GM19438 (cell line): Measurements from ENCODE around the gene MAP2K5.

Experiments used
- ATAC-seq: cut with Tn5 transposase; IDR thresholded peaks from one replicate; pipeline ENCODE4 v1.9.1; 2021; ENCODE audit warnings: low read depth; ENCODE audit not compliant: unreplicated experiment

MAP2K5 gene

DNA sequence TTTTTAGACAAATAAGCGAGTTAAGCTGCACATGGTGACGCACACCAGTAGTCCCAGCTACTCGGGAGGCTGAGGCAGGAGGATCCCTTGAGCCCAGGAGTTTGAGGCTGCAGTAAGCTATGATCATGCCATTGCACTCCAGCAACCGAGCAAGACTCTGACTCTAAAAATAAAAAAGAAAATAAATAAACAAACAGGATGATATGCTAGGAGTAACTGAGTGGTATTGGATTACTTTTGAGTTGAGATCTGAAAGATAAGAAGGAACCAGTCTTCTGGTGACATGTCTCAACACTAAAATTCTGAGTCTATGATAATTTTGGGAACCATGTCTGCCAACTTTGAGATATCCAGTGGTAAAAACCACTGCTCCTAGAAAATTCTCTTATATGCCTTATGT is 173.7 kb downstream of the MAP2K5 start:
- ATAC-seq, result no peak

DNA sequence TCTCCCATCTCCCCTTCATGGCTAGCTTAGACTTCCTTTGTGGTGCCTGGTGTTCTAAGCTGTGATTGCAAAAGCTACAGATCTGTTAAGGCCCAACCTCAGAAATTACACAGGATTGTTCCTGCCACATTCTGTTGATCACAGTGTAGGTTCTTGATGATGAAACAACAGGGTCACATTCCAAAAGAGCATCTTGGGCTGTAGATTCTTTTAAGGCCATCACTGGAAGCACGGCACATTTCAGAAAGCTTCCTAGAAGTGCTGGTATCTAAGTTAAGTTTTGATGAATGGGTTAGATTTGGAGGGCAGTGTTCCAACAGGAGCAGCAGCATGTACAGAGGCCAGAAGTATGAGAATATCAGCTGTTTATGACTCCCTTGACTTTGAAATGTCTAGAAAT is 175.3 kb downstream of the MAP2K5 start:
- no peak for ATAC-seq

DNA sequence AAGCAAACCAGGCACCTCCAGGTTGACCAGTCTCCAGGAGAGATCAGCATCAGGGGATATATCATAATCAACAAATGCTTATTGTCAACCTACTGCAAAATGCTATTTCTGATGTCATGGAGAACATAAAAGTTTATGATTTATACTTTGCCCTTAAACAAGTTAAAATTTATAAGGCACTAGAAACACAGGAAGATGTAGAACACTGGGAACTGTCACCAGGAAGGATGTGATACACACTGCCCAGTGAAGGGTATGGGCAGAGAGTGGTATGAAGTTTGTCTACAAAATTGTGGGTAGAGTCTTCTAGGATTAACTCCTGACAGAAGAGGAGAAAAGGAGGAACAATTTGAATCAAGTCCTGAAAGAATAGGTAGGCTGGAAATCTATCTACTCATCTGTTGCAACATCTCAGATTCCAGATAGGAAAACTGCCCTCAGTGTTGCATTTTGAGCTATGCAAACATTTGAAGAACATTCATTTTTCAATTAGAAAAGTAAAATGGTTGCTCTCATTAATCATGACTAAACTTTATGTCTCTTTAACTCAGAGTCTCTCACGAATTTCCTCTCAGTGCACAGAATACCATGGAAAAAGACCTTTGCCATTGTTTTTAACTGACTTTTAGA is 176.9 kb downstream of the MAP2K5 start:
- ATAC-seq, result no peak

DNA sequence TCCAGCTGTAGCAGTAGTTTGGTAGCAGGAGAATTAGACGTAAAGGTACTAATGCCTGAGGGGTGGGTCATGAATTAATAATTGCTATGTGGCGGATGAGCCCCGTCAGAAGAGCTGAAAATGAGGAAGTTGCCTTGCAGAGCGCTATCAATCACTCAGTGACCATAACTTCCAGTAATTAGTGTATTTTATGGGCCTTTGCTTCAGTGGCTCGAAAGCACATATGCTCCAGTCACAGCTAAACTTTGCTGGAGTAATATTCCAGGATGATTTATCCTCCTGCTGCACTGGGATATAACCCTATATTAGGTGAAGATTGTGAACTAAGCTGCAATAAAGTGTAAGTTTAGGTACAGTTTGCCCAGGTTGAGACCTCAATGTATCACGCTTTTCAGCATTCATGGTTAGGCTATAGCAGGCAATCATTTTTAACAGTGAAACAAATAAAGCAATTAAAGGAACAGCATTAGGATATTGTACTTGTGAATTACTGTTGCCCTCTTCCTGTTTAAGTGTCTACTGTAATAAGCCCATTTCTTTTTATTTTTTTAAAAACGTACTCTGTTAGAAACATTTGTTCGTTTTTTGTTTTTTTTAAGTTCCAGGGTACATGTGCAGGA is 178.2 kb downstream of the MAP2K5 start:
- no peak for ATAC-seq

DNA sequence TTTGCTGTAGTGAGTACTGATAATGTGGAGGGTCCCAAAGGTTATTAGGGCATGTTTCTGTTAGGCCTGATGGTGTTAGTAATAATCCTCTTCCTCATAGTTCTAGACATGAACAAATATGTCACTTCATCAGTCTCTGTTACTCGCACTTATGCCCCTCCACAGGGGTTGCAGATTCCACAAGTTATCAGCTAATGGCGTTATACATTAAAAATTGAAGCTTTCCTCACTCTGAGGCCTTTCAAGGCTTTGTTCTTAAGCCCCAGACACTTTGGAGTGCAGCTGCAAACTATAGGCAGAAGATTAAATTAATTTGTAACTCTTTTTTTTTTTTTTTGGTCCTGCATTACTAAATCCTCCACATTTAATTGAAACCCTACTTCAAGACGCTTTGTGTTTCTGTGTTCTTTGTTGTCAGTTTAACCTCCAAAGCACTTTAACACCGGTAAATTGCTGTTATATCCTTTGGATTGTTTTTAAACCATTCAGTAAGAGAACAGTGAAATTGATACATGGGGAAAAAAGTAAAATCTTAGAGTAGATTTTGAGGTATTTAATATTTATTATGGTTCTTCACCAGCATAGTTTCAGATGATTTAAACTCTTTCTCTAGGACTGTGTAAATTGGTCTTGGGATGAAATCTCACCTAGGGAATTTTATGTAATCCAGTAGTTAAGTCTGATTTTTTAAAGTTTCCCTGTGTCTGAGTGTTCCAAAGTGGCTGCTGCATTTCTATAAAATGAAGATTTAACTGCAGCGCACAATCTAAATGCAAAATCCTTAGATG is 179.7 kb downstream of the MAP2K5 start:
- ATAC-seq, result no peak

DNA sequence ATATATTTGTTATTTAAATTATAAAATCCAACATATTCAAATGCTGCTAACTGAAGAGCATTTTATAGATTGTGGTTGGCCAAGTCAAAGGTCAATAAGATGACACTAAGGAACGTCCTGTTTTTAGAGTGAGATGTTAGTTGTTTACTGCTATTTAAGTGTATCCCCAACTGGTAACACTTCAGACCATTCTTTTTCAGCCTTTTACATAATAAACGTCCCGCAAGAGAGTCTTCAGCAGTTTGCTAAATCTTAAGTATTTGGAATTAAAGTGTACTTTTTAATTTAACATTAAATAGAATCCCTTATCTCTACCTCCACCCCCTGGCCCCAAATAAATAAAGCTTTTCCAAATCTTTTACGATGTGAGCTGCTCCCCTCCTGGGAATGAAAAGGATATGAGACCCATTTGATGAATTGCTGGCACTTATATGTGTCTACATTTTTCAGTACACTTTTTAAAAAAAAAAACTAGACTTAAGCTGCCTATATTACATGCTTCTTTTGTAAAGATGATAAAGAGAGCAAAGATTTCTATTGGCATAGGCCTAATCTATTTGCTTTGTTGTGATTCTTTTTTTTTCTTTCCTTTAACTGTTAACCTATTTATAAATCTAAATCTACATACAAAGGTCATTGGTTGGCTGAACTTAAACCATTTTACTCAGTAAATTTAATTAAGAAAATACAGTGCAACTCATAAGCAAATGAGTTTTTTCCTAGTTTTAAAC is 181.0 kb downstream of the MAP2K5 start:
- no peak for ATAC-seq

DNA sequence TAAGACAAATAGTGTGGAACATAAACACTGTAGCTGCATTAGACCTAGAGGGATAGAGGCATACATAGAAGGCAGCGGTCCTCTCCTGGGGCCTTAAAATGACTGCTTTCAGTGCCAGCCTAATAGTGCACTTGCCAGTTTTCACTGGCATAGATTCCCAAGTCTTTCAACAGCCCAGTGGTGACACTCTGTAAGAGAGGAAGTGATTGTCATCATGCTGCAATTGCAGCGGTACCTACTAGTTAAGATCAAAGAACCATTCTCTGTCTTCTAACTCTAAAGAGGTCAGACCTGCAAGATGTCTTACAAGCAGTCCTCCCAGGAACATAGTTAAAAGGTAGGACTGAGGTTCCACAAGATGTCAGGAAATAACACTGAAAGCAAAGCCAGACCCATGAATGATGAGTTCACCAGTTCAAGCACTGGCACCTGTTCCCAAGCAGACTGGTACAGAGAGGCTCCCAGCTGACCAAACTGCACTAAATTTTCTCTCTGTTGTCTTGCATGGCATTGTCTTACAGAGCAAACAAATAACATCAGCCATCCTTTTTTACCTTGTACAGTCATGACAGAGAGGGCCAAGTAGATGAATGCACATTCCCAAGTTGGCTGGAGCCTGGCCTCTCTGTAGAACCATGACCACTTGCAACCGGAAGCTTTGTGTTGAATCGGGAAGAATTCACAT is 182.3 kb downstream of the MAP2K5 start:
- no peak for ATAC-seq

DNA sequence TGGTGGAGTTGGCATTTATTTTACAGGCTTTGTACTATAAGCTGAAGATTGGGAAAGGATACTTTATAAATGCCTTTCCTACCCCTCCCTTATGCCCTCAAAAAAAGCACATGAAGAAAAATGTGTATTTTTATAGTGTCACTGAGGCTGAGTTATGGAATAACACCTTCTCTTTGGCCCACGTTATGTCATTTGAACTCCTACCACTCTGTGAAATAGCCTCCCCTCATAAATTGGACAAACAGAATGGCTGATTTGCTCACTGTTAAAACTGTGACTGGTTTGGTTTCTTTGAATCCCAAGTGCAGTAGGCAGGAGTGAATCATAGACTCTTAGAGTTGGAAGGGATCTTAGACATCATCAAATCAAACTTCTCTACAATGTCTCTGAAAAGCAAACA is 187.6 kb downstream of the MAP2K5 start:
- ATAC-seq, result no peak

DNA sequence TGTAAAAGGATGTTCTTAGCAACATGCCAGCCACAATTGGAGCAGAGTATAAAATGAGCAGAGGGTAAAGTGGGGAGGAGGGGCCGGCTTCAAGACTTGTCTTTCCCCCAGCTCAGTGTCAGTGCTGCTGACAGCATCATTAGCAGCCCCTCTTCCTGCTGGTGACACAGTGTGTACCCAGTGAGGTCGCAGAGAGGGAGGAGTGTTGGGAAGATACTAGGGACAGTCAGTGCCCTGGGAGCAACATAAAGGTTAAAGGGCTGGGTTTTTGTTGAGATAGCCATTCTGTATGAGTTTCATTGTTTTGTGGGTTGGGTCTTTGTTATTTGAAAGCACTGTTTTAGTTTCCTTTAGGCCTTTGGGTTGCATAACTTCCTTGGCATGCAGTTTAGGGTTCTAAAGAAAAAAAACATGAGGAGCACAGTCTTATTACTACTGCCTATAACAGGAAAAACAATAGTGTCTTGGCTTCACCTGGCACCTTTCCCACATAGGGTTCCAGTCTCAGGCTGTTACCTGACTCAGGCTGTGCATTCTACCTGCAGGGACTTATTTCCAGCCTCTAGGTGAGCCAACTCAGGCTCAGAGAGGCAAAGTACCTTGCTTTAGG is 188.7 kb downstream of the MAP2K5 start:
- no peak for ATAC-seq

DNA sequence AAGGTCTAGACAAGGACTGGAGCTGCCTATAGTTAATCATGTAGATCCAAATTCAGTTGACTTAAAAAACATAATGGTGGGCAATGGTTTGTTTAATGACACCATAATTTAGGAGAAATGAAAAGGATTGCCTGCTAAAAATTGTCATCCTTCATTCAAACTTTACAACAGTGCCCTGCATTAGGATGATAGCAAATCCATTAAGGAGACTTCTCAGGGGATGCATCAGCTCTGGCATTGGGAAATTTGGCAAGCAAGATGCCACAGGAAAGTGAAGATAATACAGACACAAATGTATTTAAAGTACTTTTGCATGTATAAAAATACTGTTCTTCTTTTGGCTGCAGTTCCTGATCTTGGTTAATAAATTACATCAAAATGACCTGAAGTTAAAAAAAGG is 189.7 kb downstream of the MAP2K5 start:
- no peak for ATAC-seq

DNA sequence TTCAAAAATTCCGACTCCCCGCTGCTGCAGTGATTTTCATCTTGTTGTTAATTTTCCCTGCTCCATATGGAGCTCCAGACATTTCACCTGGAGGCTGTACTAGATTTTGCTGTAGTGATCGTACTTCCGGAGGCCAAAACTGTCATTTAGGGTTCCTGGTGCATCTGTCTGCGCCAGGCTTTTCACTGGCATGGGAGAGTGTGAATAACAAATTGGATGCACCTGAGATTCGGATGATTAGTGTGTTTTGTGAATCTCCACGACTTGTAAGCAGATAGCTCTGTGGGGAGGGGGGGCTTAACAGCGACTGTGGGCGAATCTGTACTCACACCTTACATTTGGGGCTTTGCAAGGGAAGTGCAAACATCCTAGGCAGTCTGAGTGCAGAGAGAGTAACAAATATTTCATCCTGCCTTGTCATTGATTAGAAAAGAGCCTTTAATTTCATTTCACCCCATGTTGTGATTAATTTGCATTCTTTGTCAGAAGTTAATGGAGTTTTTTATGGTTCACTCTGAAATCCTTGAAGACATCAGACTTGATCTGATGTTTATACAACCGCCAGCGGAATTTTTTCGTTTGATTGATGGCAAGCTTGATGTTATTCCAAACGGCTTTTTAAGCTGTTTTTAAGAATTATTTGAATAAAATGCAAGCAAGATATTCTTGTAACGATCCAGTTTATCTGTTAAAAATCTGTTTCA is 190.3 kb downstream of the MAP2K5 start:
- ATAC-seq, result no peak

DNA sequence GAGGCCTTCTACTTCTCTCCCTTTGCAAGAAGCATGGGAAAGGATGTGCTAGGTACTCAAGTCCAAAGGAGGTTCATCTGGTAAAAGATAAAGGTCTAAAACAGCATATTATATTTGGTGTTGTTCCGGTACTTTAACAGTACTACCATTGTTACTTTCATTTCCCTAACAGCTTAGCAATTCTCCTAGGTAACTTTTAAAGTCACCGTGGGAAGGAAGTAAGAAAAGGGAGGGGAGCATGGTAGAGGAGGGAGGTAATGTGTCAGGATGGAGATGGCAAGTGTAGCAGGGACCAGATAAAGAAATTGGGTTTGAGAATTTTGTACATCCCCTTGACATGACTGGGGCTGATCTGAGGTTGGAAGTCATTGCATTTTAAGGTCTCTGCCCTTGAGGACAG is 193.4 kb downstream of the MAP2K5 start:
- ATAC-seq, result no peak

DNA sequence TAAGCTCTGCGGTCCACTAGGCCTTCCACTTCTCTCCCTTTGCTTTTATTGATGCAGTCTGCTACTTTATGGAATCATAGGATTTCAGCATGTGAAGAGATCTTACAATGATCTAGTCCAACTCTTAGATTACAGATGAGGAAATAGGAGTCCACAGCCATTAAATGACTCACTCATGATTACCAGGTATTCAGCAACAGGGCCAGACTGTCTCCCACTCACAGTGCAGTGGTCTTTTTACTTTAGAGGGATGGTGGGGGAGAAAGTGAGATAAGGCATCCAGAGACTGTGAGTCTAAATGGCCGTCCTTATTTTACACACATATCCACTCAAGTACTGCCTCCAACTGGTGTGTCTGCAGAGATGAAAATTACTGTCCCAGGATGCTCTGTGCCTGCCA is 194.3 kb downstream of the MAP2K5 start:
- ATAC-seq, result no peak

DNA sequence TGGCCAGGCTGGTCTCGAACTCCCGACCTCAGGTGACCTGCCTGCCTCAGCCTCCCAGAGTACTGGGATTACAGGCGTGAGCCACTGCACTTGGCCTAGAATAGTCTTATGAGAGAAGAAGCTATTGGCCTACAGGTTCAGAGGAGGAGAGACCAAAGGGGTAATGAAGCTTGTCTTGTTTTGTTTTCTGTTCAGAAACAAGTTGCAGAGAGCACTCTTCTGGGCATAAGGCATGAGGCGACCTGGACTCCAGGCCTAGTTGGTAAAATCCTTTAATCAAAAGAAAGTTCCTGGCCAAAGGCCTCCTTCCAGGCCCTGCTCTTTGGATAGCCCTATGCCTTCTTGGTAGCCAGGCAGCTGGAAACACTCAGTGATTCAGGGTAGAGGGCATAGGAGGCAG is 195.6 kb downstream of the MAP2K5 start:
- no peak for ATAC-seq

DNA sequence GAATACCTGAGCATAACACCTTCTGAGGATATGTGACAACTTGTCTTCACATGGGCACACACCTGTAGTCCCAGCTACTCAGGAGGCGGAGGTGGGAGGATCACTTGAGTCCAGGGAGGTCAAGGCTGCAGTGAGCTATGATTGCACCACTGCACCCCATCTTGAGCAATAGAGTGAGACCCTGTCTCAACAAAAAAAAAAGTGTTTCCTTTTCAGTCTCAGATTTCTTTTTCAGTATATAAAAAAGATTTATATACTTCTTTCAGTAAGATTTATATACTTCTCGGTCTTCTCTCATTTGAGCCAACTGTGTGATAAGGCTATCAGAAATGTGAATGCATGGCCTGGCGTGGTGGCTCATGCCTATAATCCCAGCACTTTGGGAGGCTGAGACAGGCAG is 197.9 kb downstream of the MAP2K5 start:
- ATAC-seq, result no peak

DNA sequence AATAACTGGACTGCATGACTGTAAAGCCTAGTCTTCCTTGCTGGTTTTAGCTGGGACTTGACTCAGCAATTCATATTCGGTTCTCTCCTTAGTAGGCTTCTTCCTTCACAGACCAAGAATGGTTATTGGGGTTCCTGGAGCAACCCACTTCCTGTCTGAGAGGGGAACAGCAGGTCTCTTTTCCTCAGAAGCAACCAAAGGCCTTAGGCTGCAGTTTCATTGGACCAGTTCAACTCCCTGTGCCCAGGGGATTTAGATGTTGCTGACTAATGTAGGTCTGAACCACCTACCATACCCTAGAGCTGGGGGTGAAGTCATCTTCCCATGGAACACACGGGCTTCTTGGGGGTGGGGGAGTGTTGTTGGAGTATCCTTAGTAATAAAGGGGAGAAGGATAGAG is 198.8 kb downstream of the MAP2K5 start:
- no peak for ATAC-seq

DNA sequence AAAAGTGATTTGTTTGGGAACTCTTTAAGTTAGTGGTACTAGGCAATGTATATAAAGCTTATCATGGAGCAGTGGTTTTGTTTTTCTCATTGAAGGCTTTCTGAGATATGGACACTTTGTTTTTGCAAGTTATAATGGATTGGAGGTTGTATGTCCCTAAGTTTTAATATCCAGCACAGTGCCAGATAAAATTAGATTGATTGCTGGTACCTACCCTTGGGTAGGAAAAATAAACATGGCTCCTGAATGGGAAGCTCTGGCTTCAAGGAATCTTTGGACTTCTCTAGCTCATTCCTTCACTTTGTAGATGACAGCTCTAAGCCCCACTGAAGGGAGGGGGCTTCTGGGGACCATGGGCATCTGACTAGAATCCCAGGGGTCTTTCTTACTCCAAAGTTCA is 201.1 kb downstream of the MAP2K5 start:
- ATAC-seq, result no peak

DNA sequence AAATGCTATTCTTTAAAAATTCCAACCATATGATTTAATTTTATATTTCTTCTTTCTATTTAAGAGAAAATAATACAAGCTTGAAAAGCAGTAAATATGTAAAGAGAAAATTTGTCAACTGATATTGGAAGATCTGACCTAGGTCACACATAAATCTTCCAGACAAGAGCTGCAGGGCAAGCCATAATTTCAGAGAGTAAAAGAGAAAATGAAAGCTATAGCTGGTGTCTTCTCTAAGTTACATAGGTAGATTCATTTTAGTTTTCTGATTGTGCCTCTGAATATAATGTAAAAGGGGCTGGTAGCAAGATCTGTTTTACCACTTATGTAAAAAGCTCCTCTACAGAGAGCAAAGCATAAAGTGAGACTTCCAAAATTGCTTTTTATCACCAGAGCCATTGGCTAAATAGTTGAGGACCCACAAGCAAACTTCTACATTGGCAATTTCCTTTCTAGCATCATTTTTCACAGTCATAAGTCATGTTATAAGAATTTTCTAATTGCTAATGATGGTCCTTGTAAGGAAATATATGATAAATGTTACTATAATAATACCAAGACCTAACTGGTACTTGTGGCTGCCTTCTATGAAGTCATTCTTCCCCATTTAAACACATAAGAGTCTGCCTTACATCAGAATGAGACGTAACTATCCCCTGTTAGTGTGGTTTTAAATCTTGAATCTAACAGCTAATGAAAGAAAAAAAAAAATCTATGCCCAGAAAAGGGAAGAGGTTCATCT is 202.0 kb downstream of the MAP2K5 start:
- no peak for ATAC-seq
